NCI-H128 (cell line): ENCODE measurements around the gene ANXA7.
"Not testable (repeated sequence)": the region's sequence is repeated elsewhere in the genome, so short reads cannot be mapped to it uniquely, and the experiment has no call there.

Experiments used
- DNase-seq: peaks from one replicate; lab custom pipeline; 2025; ENCODE audit not compliant: unreplicated experiment; lab: John Stamatoyannopoulos, UW

The ANXA7 gene

GRCh38 chr10:73408061-73408460, 5.8 kb downstream of the ANXA7 start:
- DNase-seq: no peak

- DNase-seq: no peak
Measured at GRCh38 chr10:73407495-73407894, 6.4 kb downstream of the ANXA7 start.

GRCh38 chr10:73406846-73407245, 7.0 kb downstream of the ANXA7 start:
- no peak for DNase-seq

GRCh38 chr10:73405556-73405955, 8.3 kb downstream of the ANXA7 start:
- DNase-seq: no peak

GRCh38 chr10:73404690-73405089, 9.2 kb downstream of the ANXA7 start:
- DNase-seq: no peak

- DNase-seq: no peak
Measured at GRCh38 chr10:73401636-73402035, 12.2 kb downstream of the ANXA7 start.

- no peak for DNase-seq
Measured at GRCh38 chr10:73399063-73399462, 14.8 kb downstream of the ANXA7 start.

GRCh38 chr10:73398024-73398423, 15.8 kb downstream of the ANXA7 start:
- DNase-seq: no peak

- not testable (repeated sequence) for DNase-seq
Measured at GRCh38 chr10:73394325-73394724, 19.5 kb downstream of the ANXA7 start.

GRCh38 chr10:73388228-73388627, 25.6 kb downstream of the ANXA7 start:
- no peak for DNase-seq

GRCh38 chr10:73386583-73386982, 27.3 kb downstream of the ANXA7 start:
- DNase-seq: no peak

GRCh38 chr10:73379064-73379748, 34.7 kb downstream of the ANXA7 start:
- no peak for DNase-seq

- DNase-seq: no peak
Measured at GRCh38 chr10:73376679-73377078, 37.2 kb downstream of the ANXA7 start.

- DNase-seq: no peak
Measured at GRCh38 chr10:73368238-73368637, 45.6 kb downstream of the ANXA7 start.

GRCh38 chr10:73366381-73367298, 47.2 kb downstream of the ANXA7 start:
- DNase-seq: no peak

GRCh38 chr10:73364964-73365363, 48.9 kb downstream of the ANXA7 start:
- no peak for DNase-seq

- no peak for DNase-seq
Measured at GRCh38 chr10:73359492-73359891, 54.4 kb downstream of the ANXA7 start.

GRCh38 chr10:73358331-73359279, 55.3 kb downstream of the ANXA7 start, which contains the start of gene CFAP70:
Gene CFAP70, minus strand, starts transcription at chr10:73358864. Its CDS starts 4,068 bp downstream, at chr10:73354796.
- DNase-seq: peak; percentile 90

GRCh38 chr10:73357821-73358220, 56.0 kb downstream of the ANXA7 start:
- no peak for DNase-seq

- DNase-seq: no peak
Measured at GRCh38 chr10:73357166-73357565, 56.7 kb downstream of the ANXA7 start.

GRCh38 chr10:73344269-73344668, 69.6 kb downstream of the ANXA7 start:
- DNase-seq: no peak
